Medulla oblongata (tissue), 1 donor: ENCODE data around the gene TNFAIP6.
"Not testable (repeated sequence)": the region's sequence is repeated elsewhere in the genome, so short reads cannot be mapped to it uniquely, and the experiment has no call there.

ENCODE experiments used
- DNase-seq: peaks from one replicate; pipeline ENCODE4 v3.0.0-alpha.2; 2015; ENCODE audit errors: extremely low spot score

TNFAIP6 gene

DNA sequence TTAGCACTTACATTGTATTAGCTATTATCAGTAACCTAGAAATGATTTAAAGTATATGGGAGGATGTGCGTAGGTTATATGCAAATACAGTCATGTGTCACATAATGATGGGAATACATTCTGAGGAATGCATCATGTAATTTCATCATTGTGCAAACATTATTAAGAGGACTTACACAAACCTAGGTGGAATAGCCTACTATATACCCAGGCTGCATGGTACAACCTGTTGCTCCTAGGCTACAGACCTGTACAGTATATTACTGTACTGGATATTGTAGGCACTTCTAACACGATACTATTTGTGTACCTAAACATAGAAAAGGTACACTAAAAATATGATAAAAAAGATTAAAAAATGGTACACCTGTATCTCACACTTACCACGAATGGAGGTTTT lies 60.3 kb downstream of the TNFAIP6 start:
- no peak for DNase-seq

DNA sequence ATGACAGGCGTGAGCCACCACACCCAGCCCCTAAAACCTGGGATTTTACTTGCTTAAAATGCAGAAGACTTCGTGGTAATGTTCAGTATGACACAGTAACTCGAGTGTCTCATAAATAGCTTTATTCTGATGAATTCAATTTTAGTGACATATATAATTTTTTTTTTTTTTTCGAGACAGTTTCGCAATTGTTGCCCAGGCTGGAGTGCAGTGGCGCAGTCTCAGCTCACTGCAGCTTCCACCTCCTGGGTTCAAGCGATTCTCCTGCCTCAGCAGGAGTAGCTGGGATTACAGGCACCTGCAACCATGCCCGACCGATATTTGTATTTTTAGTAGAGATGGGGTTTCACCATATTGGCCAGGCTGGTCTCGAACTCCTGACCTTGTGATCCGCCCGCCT lies 64.3 kb downstream of the TNFAIP6 start:
- DNase-seq, result not testable (repeated sequence)

DNA sequence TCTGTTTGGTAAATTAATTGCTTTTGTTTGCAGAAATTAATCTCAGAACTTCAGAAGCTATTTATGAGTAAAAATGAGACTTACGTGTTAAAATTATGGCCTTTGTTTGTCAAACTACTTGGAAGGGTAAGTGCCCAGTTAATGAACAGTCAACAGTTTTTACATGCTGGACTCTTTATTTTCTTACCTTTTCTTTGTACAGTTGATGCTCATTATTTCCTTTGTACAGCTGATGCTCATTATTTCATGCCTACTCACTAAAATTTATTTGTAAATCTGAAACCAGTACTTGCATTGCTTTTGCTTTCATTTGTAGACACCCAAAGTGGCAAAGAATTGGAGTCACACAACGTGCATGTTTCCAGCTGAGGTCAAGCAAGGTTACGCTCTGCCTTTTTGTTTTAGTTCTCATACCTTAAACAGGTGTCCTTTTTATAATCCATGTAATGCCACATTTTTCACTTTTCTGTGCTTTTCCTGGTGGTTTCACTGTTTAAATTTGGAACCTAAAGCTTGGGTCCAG lies 65.6 kb downstream of the TNFAIP6 start:
- DNase-seq, result no peak

DNA sequence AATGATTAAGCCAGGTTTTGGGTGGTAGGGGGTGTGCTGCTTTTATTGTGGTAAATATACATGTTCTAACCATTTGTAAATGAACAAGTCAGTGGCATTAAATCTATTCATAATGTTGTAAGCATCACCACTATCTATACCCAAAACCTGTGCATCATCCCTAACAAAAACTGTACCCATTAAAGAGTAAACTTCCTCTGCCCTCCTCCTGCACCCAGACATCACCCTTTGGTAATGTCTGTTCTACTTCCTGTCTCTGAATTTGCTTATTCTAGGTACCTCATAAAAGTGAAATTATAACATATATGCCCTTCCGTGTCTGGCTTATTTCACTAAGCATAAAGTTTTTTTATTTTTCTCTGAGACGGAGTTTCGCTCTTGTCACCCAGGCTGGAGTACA lies 66.4 kb downstream of the TNFAIP6 start:
- DNase-seq, result no peak
